GM19467 (cell line): Measurements from ENCODE around the gene ZNF564.
A peak's percentile ranks its signal among the peaks of the same experiment; 100 is the strongest.
"Not testable (repeated sequence)": the region's sequence is repeated elsewhere in the genome, so short reads cannot be mapped to it uniquely, and the experiment has no call there.

Source experiments
- ATAC-seq: cut with Tn5 transposase; IDR thresholded peaks from one replicate; pipeline ENCODE4 v1.9.1; 2021; ENCODE audit warnings: mild to moderate bottlenecking, moderate library complexity; ENCODE audit not compliant: unreplicated experiment

Gene ZNF564

DNA sequence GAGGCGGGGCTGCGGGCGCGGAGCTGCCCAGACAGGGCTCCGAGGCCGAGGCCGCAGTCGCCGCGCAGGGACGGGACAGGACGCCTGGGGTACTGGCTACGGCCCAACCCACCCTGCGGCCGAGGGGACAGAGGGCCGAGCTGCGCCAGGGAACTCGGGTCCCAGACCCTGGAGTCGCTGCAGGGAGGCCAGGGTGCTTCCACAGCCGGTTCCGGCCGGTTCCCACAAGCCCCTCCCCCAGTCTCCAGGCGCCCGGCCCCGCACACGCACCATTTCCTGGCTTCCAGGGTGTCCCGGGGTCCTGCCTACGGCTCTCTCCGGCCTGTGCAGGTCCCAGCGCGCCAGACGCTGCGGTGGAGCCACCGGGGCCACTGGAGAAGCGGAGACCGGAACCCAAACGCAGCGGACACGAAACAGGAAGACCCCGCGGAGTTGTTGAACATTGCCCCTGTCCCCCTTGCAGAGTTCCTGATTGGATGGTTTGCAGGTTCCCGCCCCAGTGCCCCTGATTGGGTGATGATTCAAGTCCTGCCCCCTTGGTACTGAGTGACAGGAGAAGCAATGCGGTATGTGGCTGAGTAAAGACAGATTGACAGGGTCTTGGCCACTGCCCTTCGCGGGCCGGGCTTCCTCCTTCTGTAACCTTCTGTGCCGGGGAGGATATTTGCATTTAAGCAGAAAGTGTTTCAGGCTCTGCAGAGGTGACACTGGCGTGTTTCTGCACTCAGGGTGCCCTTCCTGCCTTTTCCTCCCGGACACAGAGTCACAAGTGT lies at the start of gene ZNF564:
TSS of gene ZNF564 (minus strand) at position 423 of the 773 bp plus-strand sequence. CDS start at position 273, 150 bp downstream.
- peak; percentile 89 for ATAC-seq

DNA sequence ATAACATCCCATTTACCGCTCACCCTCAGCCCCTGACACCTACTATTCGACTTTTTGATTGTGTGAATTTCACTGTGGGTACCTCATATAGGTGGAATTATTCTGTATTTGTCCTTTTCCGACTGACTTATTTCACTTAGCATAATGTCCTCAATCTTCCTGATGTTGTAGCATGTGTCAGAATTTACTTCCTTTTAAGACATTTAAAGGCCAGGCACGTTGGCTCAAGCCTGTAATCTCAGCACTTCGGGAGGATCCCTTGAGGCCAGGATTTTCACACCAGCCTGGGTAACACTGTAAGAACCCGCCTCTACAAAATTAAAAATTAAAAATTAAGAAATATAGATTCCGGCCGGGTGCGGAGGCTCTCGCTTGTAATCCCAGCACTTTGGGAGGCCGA lies 46.3 kb upstream of the ZNF564 start:
- ATAC-seq = no peak

DNA sequence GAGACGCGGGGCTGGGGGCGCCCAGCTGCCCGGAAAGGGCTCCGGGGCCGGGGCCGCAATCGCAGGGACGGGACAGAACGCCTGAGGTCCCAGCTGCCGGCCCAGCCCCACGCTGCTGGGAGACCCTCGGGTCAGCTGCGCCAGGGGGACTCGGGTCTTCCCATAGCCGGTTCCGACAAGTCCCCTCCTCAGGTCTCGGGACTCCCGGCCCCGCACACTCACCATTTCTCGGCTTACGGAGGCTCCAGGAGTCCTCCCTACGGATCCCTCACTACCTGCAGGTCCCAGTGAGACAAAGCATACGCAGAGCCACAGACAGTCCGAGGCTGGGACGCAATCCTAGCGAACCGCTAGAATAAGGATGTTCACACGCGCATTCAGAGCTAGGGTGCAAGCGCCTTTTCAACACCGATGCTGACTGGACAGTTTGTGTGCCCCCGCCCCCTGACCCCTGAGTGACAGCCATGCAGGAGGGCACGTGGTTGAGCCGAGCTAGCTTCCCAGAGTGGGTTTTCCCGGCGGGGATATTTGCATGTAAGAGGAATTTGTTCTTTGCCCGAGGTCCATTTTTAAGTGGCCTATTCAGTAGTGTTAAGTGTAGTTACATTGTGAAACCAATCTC lies 45.8 kb upstream of the ZNF564 start:
- no peak for ATAC-seq

DNA sequence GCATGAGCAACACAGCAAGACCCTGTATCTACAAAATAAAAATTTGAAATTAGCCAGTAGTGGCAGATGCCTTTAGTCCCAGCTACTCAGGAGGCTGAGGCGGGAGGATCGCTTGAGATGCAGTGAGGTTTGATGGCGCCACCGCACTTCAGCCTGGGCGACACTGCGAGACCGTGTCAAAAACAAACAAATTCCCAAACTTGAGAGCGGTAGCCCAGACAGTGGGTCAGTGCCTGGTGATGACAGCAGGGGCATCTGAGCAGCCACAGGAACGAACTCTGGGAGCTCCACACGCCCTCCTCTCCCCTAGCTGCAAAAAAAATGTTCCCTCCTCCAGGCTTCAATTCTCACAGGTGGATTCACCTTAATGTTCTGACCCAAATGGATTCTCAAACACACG lies 45.2 kb upstream of the ZNF564 start:
- ATAC-seq = no peak

DNA sequence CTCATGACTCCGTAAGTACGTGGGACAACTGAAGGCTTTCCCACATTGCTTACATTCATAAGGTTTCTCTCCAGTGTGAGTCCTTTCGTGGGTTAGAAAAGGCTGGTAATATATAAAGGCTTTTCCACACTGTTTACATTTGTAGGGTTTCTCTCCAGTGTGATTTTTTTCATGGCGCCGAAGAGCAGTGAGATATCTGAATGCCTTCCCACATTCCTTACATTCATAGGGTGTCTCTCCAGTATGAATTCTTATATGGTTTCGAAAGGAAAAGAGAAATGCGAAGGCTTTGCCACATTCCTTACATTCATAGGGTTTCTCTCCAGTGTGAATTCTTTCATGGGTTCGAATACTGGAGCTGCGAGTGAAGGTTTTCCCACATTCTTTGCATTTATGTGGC lies 29.8 kb upstream of the ZNF564 start:
- no peak for ATAC-seq

DNA sequence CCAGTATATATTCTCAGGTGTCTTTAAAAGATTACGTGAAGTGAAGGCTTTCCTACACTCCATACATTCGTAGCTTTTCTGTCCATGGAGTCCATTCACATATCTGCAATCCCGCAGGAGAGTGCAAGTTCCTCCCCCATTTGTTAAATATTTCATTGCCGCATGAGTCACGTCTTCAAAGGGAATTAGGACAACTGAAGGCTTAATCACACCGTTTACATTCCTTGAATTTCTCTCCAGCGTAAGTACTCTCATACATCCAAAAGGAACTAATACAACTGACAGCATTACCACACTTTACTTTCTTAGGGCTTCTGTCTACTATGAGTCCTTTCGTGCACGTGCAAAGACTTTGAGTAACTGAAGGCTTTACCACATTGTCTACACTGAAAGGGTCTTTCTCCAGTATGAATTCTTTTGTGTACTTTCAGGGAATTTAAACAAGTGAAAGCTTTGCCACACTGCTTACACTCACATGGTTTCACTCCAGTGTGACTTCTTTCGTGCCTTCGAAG lies 29.0 kb upstream of the ZNF564 start:
- no peak for ATAC-seq

DNA sequence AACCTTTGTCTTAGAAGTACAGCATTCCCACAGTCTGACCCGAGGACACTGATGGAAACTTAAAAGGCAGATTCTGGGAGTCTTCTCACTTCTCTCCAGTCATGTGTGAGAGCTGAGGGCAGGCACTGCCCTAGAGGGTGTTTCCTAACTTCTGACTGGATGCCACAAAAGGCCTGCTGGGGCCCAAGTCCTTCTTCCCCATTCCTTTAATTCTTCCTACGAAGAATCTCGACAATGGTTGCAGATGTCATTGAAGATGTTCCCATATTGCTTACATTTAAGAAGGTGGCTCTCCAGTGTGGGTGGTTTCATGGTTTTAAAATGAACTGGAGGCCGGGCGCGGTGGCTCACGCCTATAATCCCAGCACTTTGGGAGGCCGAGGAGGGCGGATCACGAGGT lies 27.4 kb upstream of the ZNF564 start:
- no peak for ATAC-seq

DNA sequence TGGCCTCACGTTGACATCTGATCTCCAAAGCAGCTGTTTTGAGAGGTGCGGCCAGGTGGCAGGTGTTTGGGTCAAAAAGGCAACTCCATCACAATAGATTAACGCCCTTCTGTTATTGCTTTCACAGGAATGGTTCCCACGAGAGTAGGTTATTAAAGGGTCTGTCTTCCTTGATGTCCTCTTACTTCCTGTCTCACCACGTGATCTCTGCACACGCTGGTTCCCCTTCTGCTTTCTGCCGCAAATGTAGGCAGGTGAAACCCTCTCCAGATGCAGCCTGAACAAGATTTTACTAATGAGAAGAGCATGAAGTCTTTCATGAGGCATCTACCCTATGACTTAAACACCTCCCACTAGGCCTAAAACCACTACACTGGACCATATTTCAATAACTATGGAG lies 22.8 kb upstream of the ZNF564 start:
- no peak for ATAC-seq

DNA sequence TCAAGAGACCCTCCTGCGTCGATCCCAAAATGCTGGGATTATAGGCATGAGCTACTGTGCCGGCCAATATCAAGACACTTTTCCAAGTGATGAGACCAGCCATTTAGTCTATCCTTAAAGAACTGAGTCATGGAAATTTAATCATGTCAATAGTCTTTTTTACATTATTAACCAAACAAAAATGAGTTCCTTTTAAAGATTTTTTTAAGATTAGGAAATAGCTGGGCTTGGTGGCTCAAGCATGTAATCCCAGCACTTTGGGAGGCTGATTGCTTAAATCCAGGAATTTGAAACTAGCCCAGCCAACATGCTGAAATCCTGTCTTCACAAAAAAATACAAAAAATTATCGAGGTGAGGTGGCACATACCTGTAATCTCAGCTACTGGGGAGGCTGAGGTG lies 16.7 kb upstream of the ZNF564 start:
- no peak for ATAC-seq

DNA sequence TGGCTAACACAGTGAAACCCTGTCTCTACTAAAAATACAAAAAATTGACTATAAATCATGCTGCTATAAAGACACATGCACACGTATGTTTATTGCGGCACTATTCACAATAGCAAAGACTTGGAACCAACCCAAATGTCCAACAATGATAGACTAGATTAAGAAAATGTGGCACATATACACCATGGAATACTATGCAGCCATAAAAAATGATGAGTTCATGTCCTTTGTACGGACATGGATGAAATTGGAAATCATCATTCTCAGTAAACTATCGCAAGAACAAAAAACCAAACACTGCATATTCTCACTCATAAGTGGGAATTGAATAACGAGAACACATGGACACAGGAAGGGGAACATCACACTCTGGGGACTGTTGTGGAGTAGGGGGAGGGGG lies 15.1 kb upstream of the ZNF564 start:
- not testable (repeated sequence) for ATAC-seq

DNA sequence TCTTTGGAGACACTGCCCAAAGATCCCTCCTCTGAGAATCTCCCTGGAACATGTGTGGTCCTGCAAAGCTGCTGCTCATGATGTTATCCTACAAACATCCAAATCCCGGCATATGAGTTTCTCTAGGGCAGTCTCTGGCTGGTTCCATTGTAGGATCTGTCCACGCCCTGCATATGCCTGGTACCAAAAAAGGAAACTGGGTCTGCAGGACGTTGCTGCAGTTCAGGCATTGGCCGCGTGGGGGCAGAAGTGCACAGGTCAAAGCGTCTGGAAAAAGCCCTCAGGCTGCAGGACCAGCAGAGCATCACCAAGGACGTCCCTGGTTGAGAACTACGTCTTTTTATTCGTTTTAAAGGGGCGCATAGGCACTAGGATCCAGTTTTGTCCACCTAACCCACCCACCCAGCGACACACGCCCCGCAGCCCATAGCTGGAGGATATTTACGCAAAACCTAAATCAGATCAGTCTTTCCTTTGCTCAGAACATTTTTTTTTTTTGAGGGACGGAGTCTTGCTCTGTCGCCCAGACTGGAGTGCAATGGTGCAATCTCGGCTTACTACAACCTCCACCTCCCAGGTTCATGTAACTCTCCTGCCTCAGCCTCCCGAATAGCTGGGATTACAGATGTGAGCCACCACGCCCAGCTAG lies 12.9 kb upstream of the ZNF564 start:
- ATAC-seq = no peak

DNA sequence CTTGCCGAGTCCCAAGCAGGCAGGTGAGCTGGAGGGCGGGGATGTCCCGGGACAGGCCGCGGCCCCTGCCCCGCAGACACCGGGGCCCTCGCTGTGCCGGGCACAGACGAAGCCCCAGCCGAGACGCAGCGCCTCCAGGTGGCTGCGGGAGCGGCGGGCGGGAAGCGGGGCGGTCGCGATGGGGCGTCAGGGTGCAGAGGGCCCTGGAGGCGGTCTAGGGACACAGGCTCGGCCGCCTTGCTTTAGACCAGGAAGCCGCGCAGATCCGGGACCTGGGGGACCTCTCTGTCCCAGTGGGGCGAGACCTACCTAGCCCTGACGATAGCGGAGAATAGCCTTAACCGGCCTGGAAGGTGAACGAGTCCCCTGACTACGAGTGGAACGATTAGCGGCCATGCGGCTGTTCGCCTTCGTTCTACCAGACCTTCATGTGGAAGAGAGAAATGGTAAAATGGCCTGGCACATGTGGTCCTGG lies 4.2 kb upstream of the ZNF564 start:
- no peak for ATAC-seq

DNA sequence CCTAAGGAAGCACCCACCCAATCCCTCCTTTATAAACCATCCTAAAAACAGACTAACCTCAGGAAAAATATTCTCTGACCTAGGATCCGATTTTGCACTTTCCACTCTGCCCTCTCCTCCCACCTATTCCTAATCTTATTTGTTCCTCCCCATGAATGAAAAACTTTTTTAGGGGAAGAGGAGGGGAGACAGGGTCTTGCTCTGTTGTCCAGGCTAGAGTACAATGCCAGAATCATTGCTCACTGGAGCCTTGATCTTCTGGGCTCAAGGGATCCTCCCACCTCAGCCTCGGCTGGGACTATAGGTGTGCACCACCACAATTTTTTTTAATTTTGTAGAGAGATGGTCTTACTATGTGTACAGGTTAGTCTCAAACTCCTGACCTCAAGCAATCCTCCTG lies 4.4 kb downstream of the ZNF564 start:
- ATAC-seq = no peak

DNA sequence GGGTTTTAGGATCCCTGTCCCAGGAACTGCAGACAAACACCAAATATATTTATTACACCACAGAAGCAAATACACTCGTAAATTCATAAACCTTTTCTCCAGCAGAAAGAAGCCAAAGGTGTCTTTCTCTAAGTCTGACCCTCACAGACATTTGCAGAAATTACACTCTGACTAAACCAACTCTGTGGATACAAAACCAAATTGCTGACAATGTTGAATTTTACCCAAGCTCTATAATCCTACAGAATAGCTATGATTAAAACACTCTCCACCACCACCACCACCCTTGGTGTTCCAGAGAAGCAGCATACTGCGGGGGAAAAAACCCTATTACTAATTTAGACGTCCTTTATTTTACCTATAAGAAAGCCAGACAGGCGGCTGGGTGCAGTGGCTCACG lies 5.2 kb downstream of the ZNF564 start:
- ATAC-seq = no peak

DNA sequence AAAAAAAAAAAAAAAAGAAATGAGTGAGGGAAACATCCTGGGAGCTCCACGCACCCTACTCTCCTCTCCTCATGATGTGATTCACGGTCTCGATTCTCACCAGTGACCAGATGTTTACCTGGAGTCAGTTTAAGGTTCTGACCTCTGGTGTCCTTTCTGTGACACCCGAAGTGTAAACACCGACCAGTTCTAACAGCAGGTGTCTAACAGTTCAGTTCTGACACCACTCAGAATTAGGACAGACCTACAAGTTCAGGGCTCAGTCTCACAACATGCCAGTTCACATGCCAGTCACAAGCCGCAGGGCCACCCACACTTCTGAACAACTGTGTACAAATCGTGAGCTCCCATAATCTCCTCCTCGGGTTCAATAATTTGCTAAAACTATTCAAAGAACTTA lies 6.0 kb downstream of the ZNF564 start:
- ATAC-seq = no peak

DNA sequence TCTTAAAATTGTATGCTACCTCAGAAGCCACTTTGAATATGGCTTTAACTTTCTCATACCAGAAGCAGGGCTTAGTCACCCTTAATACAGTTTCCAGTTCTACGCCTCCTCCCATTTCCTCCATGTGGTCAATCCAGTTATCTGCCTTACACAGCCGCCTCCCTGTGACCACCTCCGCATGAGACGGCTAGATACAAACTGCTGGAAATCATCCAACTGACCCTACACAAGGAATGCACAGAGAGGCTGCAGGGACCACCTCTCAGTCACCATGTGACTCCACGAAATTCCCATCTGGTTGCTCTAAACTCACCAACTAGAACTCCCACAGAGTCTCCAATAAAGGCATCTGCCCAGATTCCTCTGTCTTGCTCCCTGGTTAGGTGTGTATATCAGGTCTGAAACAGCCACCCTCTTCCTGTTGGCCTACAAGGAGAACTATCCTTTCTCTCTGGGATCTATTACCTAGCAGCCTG lies 6.8 kb downstream of the ZNF564 start:
- ATAC-seq = no peak

DNA sequence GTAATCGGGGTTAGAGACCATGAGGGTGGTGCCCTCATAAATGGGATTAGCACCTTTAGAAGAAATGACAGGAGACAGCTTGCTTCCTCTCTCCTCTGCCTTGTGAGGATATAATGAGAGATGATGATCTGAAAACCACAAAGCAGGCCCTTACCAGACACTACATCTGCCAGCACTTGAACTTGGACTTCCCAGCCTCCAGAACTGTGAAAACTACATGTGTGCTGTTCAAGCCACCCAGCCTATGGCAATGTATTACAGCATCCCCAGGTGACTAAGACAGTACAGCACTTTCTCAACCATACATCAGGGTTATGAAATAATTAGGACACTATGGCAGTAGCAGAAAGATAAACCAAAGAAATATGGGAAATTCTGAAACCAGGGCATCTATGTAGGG lies 7.4 kb downstream of the ZNF564 start:
- no peak for ATAC-seq

DNA sequence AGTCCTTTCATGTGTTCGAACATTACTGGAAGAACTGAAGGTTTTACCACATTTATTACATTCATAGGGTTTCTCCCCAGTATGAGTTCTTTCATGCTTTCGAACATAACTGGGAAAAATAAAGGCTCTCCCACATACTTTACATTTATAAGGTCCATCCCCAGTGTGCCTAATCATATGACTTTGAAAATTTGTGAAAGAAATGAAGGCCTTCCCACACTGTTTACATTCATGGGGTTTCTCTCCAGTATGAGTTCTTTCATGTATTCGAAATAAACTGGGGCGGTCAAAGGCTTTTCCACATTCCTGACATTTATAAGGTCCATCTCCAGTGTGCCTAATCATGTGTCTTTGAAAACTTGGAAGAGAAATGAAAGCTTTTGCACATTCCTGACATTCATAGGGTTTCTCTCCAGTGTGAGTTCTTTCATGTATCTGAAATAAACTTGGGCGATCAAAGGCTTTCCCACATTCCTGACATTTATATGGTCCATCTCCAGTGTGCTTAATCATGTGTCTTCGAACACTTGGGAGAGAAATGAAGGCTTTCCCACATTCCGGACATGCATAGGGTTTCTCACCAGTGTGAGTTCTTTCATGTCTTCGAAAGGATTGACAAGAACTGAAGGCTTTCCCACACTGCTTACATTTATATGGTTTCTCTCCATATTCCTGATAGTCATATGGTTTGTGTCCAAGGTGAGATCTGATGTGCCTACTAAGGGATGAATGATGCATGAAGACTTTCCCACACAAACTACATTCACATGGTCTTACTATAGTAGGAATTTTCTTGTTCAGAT lies 24.0 kb downstream of the ZNF564 start:
- ATAC-seq = no peak

DNA sequence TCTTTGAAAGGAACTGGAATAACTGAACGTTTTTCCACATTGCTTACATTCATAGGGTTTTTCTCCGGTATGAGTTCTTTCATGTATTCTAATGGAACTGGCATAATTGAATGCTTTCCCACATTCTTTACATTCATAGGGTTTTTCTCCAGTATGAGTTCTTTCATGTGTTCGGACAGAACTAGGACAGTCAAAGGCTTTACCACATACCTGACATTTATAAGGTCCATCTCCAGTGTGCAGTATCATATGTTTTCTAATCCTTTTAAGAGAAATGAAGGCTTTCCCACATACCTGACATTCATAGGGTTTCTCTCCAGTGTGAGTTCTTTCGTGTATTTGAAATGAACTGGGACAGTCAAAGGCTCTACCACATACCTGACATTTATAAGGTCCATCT lies 24.7 kb downstream of the ZNF564 start:
- ATAC-seq = no peak

DNA sequence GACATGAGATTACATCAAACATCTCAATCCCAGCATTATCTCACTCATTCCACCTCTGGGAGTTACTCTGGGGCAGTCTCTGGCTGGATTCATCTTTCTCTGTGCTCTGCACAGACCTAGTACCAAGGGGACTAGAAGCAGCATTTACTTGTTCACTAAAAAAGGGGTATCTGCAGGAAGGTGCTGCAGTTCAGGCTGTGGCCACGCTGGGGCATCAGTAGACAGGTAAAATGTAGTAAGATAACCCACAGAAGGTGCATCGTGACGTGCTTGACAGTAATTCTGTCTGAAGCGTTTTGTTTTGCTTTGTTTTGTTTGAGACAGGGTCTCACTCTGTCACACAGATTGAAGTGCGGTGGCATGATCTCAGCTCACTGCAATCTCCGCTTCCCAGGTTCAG lies 29.3 kb downstream of the ZNF564 start:
- ATAC-seq = no peak

DNA sequence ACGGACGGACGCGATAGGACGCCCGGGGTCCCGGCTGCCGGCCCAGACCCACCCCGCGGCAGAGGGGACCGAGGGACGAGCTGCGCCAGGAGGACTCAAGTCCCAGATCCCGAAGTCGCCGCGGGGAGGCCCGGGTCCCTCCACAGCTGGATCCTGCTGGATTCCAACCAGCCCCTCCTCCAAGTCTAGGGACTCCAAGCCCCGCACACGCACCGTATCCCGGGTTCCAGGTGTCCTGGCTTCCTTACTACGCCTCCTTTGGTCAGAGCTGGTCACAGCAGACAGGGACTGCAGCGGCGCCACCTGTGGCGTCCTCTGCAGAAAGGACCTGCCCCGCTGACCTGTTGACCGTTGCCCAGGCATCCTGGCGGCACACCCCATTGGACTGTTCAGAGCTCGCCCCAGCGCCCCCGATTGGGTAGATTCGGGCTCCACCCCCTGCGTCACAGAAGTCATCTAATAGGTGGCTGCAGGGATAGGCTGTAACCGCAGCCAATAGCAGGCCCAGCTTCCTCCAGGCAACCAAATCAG lies 37.7 kb downstream of the ZNF564 start:
- ATAC-seq = no peak
